Endodermal cell (in vitro differentiated cells): ENCODE measurements around the gene CLINT1. TPM values are rescaled to one million over a fixed set of nuclear protein-coding genes. Genes with fewer than 3 reads are reported as not detected.

Experiments used
- DNase-seq: peaks from one replicate; pipeline ENCODE4 v3.0.0-alpha.2; 2017
- H3K27ac ChIP-seq: 2 replicates; pipeline ENCODE4 v1.5.1; 2013; ENCODE audit warnings: mild to moderate bottlenecking, low read depth, low read length, moderate library complexity
- H3K27me3 ChIP-seq: 2 replicates; pipeline ENCODE4 v1.6.1; 2013; ENCODE audit warnings: mild to moderate bottlenecking, low read length, moderate library complexity; ENCODE audit not compliant: insufficient read depth, control insufficient read depth, poor library complexity, severe bottlenecking
- H3K36me3 ChIP-seq: 2 replicates; pipeline ENCODE4 v1.7.0; 2013; ENCODE audit warnings: mild to moderate bottlenecking, low read length, moderate library complexity; ENCODE audit not compliant: control insufficient read depth, insufficient read depth
- H3K4me1 ChIP-seq: one replicate; pipeline ENCODE4 v1.7.0; 2013; ENCODE audit warnings: low read length; ENCODE audit not compliant: control insufficient read depth, insufficient read depth
- H3K4me3 ChIP-seq: 2 replicates; pipeline ENCODE4 v1.5.1; 2013; ENCODE audit warnings: mild to moderate bottlenecking, low read length, moderate library complexity
- H3K9ac ChIP-seq: 2 replicates; pipeline ENCODE4 v1.6.1; 2013; ENCODE audit warnings: mild to moderate bottlenecking, low read length, moderate library complexity; ENCODE audit not compliant: poor library complexity, severe bottlenecking; ENCODE audit errors: extremely low read depth
- H3K9me3 ChIP-seq: 2 replicates; pipeline ENCODE4 v1.6.1; 2013; ENCODE audit warnings: mild to moderate bottlenecking, low read length, moderate library complexity; ENCODE audit not compliant: control insufficient read depth
- H3K27ac Mint-ChIP-seq: 2 replicates; pipeline ENCODE4 v1.8.0; 2020; ENCODE audit warnings: mixed read lengths
- H3K27me3 Mint-ChIP-seq: 2 replicates; pipeline ENCODE4 v1.8.0; 2021; ENCODE audit warnings: mild to moderate bottlenecking, mixed read lengths; ENCODE audit not compliant: insufficient read depth
- H3K36me3 Mint-ChIP-seq: 2 replicates; pipeline ENCODE4 v1.8.0; 2020; ENCODE audit warnings: low read depth, mixed read lengths
- H3K4me1 Mint-ChIP-seq: 2 replicates; pipeline ENCODE4 v1.8.0; 2020; ENCODE audit warnings: mixed read lengths
- H3K4me3 Mint-ChIP-seq: 2 replicates; pipeline ENCODE4 v1.8.0; 2020; ENCODE audit warnings: mild to moderate bottlenecking, moderate library complexity, mixed read lengths
- H3K9me3 Mint-ChIP-seq: 2 replicates; pipeline ENCODE4 v1.8.0; 2020; ENCODE audit warnings: mild to moderate bottlenecking, mixed read lengths
- CTCF ChIP-seq: fragments of 200-600 bp; sonication (generic); conservative IDR thresholded peaks from 2 replicates; pipeline ENCODE4 v1.5.0; 2021; ENCODE audit warnings: antibody characterized with exemption, mild to moderate bottlenecking
- WGBS, 2 experiments: methylation state at CpG; one replicate each; pipeline versions ENCODE4 v1.1.5 to v1.1.7; 2013; ENCODE audit warnings: missing lambda C conversion rate in 2 of 2, mixed read lengths in 1 of 2; ENCODE audit not compliant: insufficient coverage in 1 of 2, insufficient read length in 1 of 2; 5-methylcytosine and 5-hydroxymethylcytosine counted together
- total RNA-seq, 2 donors: library from RNA; stranded (reverse); fragmentation: NEBNext Ultra II Directional in 1 of 2; extraction: Animal tissue kit (Norgen Biotek cat#: 25700) in 1 of 2; gene quantifications; 2 replicates in 1 of 2; 3 replicates in 1 of 2; pipeline ENCODE4 v1.2.1, GENCODE V29; 2021

CLINT1 gene
- total RNA-seq, 2 donors from 2014 or later = 91.6 to 92.7 TPM

- H3K27ac Mint-ChIP-seq = no peak overlapping the region
- no peaks in the 10 kb centered on the region for H3K36me3 ChIP-seq
- no peaks in the 10 kb centered on the region for H3K9me3 Mint-ChIP-seq
- no peaks in the 10 kb centered on the region for H3K27me3 Mint-ChIP-seq
- WGBS, 2 experiments = 91 to 100% methylated on average over 1 to 2 of the region's 2 CpGs
- H3K4me1 Mint-ChIP-seq = peaks cover 6% of the 10 kb centered on the region
- no peaks in the 10 kb centered on the region for H3K9me3 ChIP-seq
- H3K9ac ChIP-seq = no peak overlapping the region
- H3K27me3 ChIP-seq = no peaks in the 10 kb centered on the region
- no peak for DNase-seq
- no peaks in the 10 kb centered on the region for H3K4me1 ChIP-seq
- TF ChIP-seq CTCF = no peak
- no peak overlapping the region for H3K4me3 ChIP-seq
- no peaks in the 10 kb centered on the region for H3K36me3 Mint-ChIP-seq
- H3K27ac ChIP-seq = no peak overlapping the region
- no peak overlapping the region for H3K4me3 Mint-ChIP-seq
Measured at GRCh38 chr5:157903117-157903450, 44.1 kb upstream of the CLINT1 start.

DNA sequence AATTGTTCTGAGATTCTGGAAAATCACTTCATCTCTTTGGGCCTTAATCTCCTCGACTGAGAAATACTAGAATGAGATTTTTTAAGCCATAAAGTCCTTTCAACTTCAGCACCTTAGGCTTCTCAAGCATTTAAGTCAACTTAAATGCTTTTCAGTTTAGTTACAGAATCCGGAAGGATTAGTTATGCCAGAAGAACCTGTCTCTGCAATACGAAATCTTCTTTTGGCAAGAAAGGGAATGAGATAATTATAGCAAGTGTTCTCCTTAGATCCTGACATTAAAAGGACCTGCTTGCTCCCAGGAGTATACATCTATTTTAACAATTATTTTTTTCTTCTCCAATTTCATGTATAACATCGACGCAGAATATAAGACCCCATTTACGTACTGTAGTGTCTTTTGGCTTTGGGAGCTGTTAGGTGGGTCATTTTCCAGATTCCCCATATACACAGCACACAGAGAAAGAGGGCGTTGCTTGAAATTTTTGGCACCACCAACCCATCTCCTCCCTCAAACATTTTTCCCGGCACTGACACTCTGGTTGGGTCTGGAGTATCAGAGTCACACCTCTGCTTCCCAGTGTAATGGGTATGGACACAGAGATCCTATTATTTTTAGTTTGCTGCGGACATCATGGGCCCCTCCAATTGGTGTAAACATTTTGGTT, 43.6 kb upstream of the CLINT1 start:
- no peak for DNase-seq
- H3K27ac Mint-ChIP-seq = no peak overlapping the region
- H3K4me3 Mint-ChIP-seq = no peak overlapping the region
- no peaks in the 10 kb centered on the region for H3K27me3 ChIP-seq
- H3K4me1 Mint-ChIP-seq = peaks cover 6% of the 10 kb centered on the region
- H3K9me3 ChIP-seq = no peaks in the 10 kb centered on the region
- H3K27ac ChIP-seq = no peak overlapping the region
- no peak for TF ChIP-seq CTCF
- no peaks in the 10 kb centered on the region for H3K36me3 Mint-ChIP-seq
- WGBS, 2 experiments = 81 to 89% methylated on average over 3 to 9 of the region's 9 CpGs
- no peaks in the 10 kb centered on the region for H3K36me3 ChIP-seq
- no peak overlapping the region for H3K4me3 ChIP-seq
- no peaks in the 10 kb centered on the region for H3K9me3 Mint-ChIP-seq
- no peaks in the 10 kb centered on the region for H3K4me1 ChIP-seq
- H3K27me3 Mint-ChIP-seq = no peaks in the 10 kb centered on the region
- H3K9ac ChIP-seq = no peak overlapping the region

- H3K4me3 Mint-ChIP-seq = no peak overlapping the region
- no peaks in the 10 kb centered on the region for H3K9me3 ChIP-seq
- no peaks in the 10 kb centered on the region for H3K27me3 Mint-ChIP-seq
Measured at GRCh38 chr5:157900644-157901043, 41.7 kb upstream of the CLINT1 start.

More at GRCh38 chr5:157900644-157901043, 41.7 kb upstream of the CLINT1 start:
- H3K36me3 Mint-ChIP-seq = no peaks in the 10 kb centered on the region
- H3K27ac ChIP-seq = no peak overlapping the region
- no peak overlapping the region for H3K9ac ChIP-seq
- H3K9me3 Mint-ChIP-seq = no peaks in the 10 kb centered on the region
- H3K27me3 ChIP-seq = no peaks in the 10 kb centered on the region
- no peak for TF ChIP-seq CTCF
- WGBS, 2 experiments = 70 to 71% methylated on average over 4 of the region's 4 CpGs
- H3K4me1 ChIP-seq = no peaks in the 10 kb centered on the region
- no peak for DNase-seq
- H3K36me3 ChIP-seq = no peaks in the 10 kb centered on the region
- no peak overlapping the region for H3K27ac Mint-ChIP-seq
- H3K4me1 Mint-ChIP-seq = peaks cover 6% of the 10 kb centered on the region
- H3K4me3 ChIP-seq = no peak overlapping the region
